Endothelial cell (in vitro differentiated cells): ENCODE data around the gene TIMELESS. TPM values are rescaled to one million over a fixed set of nuclear protein-coding genes. Genes with fewer than 3 reads are reported as not detected.

Experiments used
- DNase-seq: peaks from one replicate; pipeline ENCODE4 v3.0.0; 2021; ENCODE audit warnings: low spot score
- H3K27ac Mint-ChIP-seq: one replicate; pipeline ENCODE4 v1.8.0; 2021; ENCODE audit warnings: mixed read lengths, inconsistent platforms; ENCODE audit not compliant: unreplicated experiment
- H3K27me3 Mint-ChIP-seq: one replicate; pipeline ENCODE4 v1.8.0; 2021; ENCODE audit warnings: mild to moderate bottlenecking, moderate library complexity, mixed read lengths, inconsistent platforms; ENCODE audit not compliant: unreplicated experiment
- H3K36me3 Mint-ChIP-seq: one replicate; pipeline ENCODE4 v1.8.0; 2021; ENCODE audit warnings: mild to moderate bottlenecking, low read depth, mixed read lengths, inconsistent platforms; ENCODE audit not compliant: unreplicated experiment
- H3K4me1 Mint-ChIP-seq: one replicate; pipeline ENCODE4 v1.8.0; 2021; ENCODE audit warnings: mild to moderate bottlenecking, mixed read lengths, inconsistent platforms; ENCODE audit not compliant: unreplicated experiment
- H3K4me3 Mint-ChIP-seq: one replicate; pipeline ENCODE4 v1.8.0; 2021; ENCODE audit warnings: mild to moderate bottlenecking, mixed read lengths, inconsistent platforms; ENCODE audit not compliant: unreplicated experiment
- H3K9me3 Mint-ChIP-seq: one replicate; pipeline ENCODE4 v1.8.0; 2021; ENCODE audit warnings: mixed read lengths, inconsistent platforms; ENCODE audit not compliant: unreplicated experiment
- total RNA-seq: library from RNA; stranded (reverse); fragmentation: NEBNext Ultra II Directional; extraction: Animal tissue kit (Norgen Biotek cat#: 25700); gene quantifications from one replicate; pipeline ENCODE4 v1.2.1, GENCODE V29; 2021; ENCODE audit not compliant: unreplicated experiment
- TF ChIP-seq, protein P1 (sequence below): fragments of 200-600 bp; sonication (generic); IDR thresholded peaks from one replicate; pipeline ENCODE4 v1.5.0; 2021; ENCODE audit warnings: antibody characterized with exemption; ENCODE audit not compliant: unreplicated experiment

TIMELESS gene
- total RNA-seq, 1 donor from 2014 or later: 34.2 TPM

DNA sequence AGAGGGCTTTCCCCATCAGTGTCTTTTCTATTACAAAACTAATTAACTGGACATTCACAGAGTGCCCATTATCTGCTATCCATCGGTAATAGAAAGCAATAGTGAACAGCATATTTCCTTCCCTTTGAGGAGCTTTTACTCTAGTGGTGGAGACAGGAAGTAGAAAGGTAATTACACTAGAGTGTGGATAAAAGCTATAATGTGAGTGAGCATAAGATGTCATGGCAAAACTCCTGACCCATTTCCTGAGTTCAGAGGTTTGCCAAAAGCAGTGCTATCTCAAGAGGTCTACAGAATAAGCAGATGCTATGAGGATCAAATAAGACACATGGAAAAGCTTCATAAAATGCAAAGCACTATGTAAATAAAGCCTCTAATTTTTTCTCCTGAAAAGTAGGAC, 24.0 kb downstream of the TIMELESS start:
- Mint-ChIP-seq H3K27me3 (no peaks in the 10 kb centered on the region), H3K9me3 (no peaks in the 10 kb centered on the region), H3K27ac (no peak overlapping the region), H3K36me3 (peaks cover 40% of the 10 kb centered on the region), H3K4me1 (no peaks in the 10 kb centered on the region), H3K4me3 (no peak overlapping the region)
- TF ChIP-seq, protein P1, sequence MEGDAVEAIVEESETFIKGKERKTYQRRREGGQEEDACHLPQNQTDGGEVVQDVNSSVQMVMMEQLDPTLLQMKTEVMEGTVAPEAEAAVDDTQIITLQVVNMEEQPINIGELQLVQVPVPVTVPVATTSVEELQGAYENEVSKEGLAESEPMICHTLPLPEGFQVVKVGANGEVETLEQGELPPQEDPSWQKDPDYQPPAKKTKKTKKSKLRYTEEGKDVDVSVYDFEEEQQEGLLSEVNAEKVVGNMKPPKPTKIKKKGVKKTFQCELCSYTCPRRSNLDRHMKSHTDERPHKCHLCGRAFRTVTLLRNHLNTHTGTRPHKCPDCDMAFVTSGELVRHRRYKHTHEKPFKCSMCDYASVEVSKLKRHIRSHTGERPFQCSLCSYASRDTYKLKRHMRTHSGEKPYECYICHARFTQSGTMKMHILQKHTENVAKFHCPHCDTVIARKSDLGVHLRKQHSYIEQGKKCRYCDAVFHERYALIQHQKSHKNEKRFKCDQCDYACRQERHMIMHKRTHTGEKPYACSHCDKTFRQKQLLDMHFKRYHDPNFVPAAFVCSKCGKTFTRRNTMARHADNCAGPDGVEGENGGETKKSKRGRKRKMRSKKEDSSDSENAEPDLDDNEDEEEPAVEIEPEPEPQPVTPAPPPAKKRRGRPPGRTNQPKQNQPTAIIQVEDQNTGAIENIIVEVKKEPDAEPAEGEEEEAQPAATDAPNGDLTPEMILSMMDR: no peak
- DNase-seq: no peak

DNA sequence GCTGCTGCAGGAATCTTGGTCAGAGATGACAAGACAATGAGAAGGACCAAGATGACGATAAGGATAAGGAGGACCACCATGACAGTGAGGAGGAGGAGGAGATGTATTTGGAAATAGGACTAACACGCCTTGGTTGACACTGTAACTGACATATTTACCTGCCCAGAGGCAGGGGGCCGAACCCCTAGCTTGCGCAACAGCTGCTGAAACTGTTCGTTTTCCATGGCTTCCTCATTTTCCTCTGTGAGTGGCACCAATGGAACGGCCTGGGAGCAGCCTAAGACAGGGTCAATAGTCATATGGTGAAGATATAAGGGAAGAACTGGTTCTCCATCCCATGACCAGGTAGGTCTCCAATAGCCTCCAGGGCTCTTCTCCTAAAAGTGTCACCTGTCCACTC, 28.8 kb downstream of the TIMELESS start:
- Mint-ChIP-seq H3K4me1 (no peaks in the 10 kb centered on the region), H3K27me3 (no peaks in the 10 kb centered on the region), H3K4me3 (no peak overlapping the region), H3K36me3 (peaks cover 43% of the 10 kb centered on the region), H3K27ac (no peak overlapping the region), H3K9me3 (no peaks in the 10 kb centered on the region)
- TF ChIP-seq, protein P1: no peak
- no peak for DNase-seq

DNA sequence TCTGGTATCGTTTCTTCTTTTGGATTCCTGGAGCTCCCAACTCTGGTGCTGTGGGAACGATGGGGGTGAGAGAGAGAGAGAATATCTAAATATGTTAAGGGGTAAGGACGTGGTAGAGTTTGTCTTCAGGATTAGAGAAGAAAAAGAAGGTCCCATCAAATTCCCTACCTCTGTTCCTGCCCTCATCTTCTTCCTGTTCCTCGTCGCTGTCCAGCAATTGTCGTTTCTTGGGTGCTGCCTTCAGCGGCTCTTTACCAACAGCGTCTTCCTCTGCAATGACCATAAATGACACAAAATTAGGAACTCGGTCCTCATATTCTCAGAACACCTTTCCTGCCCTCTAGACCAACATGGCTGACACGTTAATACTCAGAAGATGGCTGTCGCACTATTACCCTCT, 31.5 kb downstream of the TIMELESS start:
- no peaks in the 10 kb centered on the region for H3K27me3 Mint-ChIP-seq
- peaks cover 33% of the 10 kb centered on the region for H3K36me3 Mint-ChIP-seq
- H3K9me3 Mint-ChIP-seq: no peaks in the 10 kb centered on the region
- no peaks in the 10 kb centered on the region for H3K4me1 Mint-ChIP-seq
- DNase-seq: no peak
- TF ChIP-seq, protein P1: no peak
- H3K27ac Mint-ChIP-seq: no peak overlapping the region
- H3K4me3 Mint-ChIP-seq: no peak overlapping the region

DNA sequence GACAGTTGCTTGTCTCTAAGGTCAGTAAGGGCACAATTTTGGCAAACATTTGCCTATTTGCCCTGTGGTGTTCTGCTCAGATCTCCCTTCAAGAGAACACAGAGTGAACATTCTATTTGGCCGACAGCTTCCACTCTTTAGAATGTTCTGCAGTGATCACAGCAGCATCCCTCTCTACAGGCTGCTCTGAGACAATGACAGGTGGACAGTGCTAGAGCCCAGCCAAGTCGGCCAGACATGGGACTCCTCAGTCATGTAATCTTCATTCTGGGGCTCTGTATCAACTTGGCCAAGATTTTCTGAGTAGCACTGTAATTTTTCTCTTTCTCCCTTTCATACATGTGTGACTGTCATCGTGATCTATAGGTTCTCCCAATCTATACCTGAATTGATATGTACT, 34.8 kb downstream of the TIMELESS start:
- Mint-ChIP-seq H3K27ac (peak overlapping the region; percentile 16), H3K36me3 (peaks cover 21% of the 10 kb centered on the region), H3K9me3 (no peaks in the 10 kb centered on the region), H3K4me1 (no peaks in the 10 kb centered on the region), H3K27me3 (no peaks in the 10 kb centered on the region), H3K4me3 (peak overlapping the region; percentile 49)
- DNase-seq: no peak
- TF ChIP-seq, protein P1: no peak

DNA sequence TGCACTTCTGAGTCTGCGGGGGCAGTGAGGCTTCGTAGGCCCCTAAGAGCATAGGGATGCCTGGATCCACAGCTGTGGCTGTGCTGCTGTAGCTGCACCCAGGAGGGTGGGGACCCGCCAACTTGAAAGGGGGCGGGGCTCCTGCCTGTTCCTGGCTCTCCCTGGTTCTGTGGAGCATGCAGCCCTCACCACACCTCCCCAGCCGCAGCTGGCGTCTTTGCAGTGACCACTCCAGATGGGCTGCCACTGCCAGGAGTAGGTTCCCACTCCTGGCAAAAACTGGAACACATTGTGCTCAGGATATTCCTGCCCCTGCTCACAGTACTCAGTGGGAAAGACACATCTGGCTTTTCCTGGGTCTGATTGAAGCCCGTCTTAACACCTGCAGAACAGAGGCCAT, 35.8 kb downstream of the TIMELESS start:
- Mint-ChIP-seq H3K9me3 (no peaks in the 10 kb centered on the region), H3K4me3 (no peak overlapping the region), H3K4me1 (no peaks in the 10 kb centered on the region), H3K27ac (no peak overlapping the region), H3K36me3 (peaks cover 21% of the 10 kb centered on the region), H3K27me3 (no peaks in the 10 kb centered on the region)
- no peak for DNase-seq
- TF ChIP-seq, protein P1: no peak
